A204.1 (cell line): ENCODE results near the gene CBY2.

Experiments used
- FAIRE-seq: peaks from 2 replicates; lab custom pipeline; 2012; peaks lifted over from hg19 to GRCh38; lab: Jason Lieb, UNC

The CBY2 gene

GRCh38 chr13:45700971-45701900 lies 884 bp upstream of the CBY2 start:
- no peak for FAIRE-seq

DNA sequence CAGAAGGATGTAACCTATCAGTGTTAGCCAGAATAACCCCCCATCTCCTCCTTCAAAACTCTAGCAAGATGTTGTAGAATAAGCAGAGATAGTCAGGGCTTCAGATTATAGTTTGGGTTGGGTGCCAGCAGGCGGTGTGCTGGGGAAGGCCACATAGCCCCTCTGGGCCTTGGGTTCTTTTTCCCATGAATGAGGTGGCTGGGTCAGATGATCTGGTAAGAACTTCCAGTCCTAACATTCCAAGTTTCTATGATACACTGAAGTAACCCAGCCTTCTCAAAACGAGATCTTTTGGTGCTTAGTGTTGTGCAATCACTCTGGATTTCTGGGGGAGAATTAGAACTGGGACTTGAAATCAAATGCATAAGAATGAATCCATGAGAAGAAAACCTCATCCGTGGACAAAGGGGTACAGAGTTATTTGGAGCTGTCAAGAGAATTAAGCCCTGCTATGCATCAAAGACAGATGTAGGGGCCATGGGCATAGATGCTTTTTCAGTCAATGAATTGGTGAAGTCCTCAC lies 810 bp downstream of the CBY2 start:
- no peak for FAIRE-seq

DNA sequence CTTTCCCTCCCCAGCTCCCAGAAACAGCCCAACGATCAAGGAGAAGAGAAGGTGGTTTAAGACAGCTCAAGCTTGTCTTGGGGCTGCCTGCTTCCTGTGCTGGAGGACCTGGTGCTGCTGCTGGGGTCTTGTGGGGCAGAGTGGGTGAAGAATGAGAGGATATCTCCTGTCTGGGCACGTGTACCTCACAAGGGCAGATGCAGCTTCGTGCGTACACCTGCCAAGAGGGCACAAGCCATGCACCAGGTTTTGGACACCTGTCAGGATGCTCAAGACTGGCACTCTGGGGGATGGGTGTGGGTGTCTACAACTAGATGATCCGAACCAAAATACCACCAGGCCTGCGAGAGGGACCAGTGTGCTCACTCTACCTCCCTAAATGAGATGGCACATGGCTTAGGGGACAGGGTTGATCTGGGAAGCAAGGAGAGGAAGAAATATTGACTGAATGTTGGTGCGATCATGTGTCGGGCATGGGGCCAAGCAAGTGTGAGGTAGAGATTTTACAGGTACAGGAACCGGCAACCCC lies 2.2 kb downstream of the CBY2 start:
- FAIRE-seq = no peak

DNA sequence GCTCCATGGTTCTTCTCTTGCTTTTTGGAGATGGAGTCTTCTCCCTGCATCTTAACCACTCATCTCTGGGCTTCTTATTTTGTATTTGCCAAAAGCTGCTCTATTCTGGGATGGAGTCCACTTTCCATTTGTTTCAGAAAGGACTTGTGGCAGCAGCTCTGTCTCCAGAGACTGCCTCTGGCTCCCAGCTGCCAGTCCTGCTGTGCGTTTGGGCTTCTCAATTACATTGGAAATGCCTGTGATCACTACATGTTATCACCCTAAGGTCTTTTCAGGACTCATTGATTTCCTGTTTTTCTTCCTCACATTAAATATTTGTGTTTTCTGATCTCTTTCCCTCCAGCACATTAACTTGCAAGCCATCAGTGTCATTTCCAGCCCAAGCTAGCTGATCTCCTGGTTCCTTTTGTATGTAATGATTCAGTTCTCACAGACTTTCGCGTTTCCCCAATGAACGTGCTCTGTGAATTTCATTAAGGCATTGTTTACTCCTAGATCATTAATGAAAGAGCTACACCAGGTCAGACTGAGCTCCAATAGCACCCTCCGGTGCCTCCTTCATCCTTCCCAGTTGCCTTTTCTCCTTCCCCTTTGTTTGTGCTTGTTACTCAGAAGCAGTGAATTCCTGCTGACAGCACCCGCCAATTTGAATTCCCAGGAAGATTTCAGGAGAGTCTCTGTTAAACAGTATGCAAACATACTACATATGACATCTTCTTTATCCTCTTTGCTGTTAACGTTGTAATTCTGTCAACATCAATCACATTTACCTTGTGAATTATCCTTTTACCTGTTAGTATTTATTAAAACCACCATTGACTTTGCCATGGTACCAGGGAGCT lies 3.0 kb downstream of the CBY2 start:
- no peak for FAIRE-seq

DNA sequence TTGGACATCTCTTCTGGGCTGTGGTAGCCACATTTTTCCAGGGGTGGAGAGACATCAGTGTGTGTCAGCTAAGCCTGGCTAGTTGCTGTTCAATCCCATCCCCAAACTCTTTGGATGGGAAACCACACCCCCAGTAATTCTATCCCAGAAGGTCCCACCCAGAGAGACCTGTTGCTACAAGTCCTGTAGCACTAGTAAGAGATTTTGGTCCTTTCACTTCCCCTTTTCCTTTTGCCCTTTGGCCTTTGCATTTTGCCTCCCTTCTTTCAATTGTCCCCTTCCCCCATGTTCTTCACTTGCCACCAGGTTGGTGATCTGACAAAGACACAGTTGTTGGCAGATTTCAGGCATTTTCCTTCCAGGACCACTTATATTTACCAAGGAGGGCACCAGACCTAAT lies 3.8 kb downstream of the CBY2 start:
- FAIRE-seq = no peak

- FAIRE-seq = no peak
Measured at GRCh38 chr13:45707516-45708100, 5.5 kb downstream of the CBY2 start.

DNA sequence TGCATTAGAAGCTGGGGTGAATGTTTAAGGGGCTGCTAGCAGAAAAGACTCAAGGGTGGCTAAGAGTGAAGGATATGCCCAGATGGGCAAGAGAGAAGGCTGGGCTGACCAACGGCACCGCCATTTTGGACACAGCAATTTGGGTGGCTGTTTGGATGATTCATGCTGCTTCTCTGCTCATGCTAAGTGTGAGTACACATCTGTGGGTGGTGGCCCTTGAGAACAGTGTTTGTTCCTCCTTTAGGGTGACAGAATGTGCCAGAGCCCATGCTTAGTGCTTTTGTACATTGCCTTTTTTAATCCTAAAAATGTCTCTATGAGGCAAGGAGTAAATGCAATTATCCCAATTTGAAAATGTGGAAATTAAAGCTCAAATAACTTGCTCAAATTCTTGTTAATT lies 9.8 kb downstream of the CBY2 start:
- FAIRE-seq = no peak

GRCh38 chr13:45713106-45713690 lies 11.1 kb downstream of the CBY2 start:
- FAIRE-seq = no peak

DNA sequence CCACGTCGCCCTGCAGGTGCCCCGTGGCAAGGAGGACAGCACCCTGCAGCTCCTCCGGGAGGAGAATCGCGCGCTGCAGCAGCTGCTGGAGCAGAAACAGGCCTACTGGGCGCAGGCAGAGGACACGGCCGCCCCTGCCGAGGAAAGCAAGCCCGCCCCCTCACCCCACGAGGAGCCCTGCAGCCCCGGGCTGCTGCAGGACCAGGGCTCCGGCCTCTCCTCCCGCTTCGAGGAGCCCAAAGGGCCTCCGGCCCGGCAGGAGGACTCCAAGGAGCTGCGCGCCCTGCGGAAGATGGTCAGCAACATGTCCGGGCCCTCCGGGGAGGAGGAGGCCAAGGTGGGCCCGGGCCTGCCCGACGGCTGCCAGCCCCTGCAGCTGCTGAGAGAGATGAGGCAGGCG lies 11.6 kb downstream of the CBY2 start:
- FAIRE-seq = no peak

- no peak for FAIRE-seq
Measured at GRCh38 chr13:45714170-45714569, 12.1 kb downstream of the CBY2 start.

GRCh38 chr13:45715351-45715750 lies 13.2 kb downstream of the CBY2 start:
- no peak for FAIRE-seq

DNA sequence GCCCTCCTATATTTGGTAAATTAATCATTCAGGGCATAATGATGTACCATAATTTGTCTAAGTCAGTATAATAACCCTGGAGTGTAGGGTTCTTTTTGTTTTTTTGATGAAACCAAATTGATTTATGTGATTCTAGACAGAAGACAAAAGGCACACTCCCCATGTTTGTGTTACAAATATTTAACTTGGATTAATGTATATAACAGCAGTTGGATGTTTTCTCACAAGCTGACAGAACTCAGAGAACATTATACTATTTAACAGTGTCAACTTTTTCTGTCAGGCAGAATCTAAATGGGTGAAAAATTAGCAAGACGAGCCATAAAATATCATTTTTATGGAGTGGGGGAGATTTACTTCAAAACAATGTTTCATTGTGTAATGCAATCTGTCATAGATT lies 15.2 kb downstream of the CBY2 start:
- no peak for FAIRE-seq

GRCh38 chr13:45718063-45718462 lies 15.9 kb downstream of the CBY2 start:
- FAIRE-seq = no peak

- FAIRE-seq = no peak
Measured at GRCh38 chr13:45718992-45719391, 16.9 kb downstream of the CBY2 start.

- FAIRE-seq = no peak
Measured at GRCh38 chr13:45721203-45721731, 19.1 kb downstream of the CBY2 start.

- FAIRE-seq = no peak
Measured at GRCh38 chr13:45723798-45724197, 21.7 kb downstream of the CBY2 start.

DNA sequence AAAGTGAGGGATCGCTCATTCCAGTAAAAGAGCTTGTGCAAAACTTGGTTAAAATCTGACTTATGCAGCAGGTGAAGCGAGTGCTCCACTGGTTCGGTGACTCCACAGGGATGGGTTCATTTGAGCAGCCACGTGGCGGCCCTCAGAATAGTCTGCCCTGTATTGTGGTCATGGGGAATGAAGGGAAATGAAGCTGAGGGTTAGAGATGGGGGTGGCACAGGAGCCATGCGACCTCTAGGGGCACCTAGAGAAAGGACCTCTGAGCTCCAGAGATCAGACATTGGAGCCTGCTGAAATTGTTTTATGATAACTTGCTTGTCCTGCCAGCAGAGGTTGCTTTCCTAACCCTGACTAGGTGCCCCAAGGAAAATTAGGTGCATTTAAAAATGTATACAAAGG lies 26.6 kb downstream of the CBY2 start:
- FAIRE-seq = no peak

DNA sequence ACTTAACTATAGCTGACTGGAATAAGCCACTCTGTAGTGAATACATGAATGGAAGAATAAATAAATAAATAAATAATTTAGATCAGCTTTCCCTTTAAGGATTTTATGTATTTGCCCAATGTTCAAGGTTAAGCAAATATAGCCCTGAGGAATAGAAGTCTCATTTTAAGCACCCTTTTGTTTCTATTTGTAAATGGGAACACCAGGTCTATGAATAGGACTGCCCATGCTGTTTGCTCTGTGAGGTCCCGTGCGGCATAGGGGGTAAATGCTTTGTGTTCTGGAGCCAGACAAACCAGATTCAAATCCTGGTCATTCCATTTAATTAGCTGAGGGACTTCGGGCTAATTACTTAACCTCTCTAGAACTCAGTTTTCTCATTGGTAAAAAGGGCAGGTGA lies 29.3 kb downstream of the CBY2 start:
- no peak for FAIRE-seq

- no peak for FAIRE-seq
Measured at GRCh38 chr13:45732916-45733315, 30.8 kb downstream of the CBY2 start.

DNA sequence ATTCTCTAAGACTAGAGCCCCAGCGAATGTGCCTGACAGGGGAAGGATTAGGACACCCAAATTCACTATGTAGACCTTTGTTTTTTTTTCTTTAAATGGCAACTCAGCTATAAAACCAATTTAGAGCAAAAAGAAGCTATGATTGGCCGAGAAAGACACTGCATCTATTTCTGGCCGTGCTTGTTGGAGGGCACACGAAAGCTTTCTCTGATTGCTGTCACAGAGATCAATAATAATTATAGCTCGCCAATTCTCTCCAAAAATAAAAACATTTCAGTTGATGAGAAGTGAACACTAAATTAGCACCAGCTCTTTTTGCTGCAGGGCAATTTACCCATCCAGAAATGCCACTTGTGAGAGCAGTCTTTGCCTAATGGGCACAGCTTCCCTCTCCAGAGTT lies 31.2 kb downstream of the CBY2 start:
- no peak for FAIRE-seq

DNA sequence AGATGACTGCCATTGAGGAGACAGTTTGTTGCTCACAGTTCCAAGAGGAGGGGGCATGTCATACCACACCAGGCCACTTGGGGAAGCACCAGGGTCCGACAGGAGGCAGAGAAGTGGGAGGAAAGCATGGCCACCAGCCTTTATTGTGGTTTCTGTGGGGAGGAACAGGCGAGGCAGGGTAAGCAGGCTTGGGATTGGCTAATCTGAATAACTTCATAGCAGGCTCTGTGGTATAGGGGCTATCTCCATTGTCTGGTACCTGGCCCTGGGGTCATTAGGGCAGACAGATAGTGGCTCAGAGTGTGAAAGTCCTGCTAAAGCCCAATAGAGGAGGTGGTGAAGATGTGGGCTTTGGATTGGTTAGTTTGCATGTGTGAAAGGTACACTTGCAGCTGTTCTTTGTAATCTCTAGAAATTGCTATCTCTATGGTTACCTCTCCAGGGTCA lies 35.5 kb downstream of the CBY2 start:
- FAIRE-seq = no peak

DNA sequence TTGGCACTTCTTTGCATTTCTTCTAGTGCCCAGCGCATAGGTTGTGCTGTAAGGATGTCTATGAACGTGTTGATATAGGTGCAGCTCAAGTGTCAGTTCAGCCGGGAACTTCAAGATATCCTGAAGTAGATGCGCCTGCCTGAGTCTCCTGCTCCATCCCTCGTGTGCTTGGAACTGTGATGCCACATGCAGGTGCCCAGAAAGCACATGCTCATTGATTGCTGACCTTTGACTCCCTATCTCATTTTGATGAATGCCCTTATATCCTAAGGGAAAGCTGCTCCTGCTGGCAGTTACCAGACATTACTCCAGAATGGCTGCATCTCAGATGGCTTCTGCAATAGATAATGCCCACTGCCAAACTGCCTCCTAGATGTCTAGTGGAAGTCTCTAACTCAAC lies 40.9 kb downstream of the CBY2 start:
- FAIRE-seq = no peak
